DMS114 treated with DMSO at 0.1 percent for 48 hours (cell line): Measurements from ENCODE around the gene ELMO1.

Experiments used
- DNase-seq: peaks from one replicate; lab custom pipeline; 2025; ENCODE audit not compliant: unreplicated experiment; lab: John Stamatoyannopoulos, UW

Gene ELMO1

GRCh38 chr7:36868727-36869411, 579.8 kb downstream of the ELMO1 start:
- DNase-seq, result no peak

DNA sequence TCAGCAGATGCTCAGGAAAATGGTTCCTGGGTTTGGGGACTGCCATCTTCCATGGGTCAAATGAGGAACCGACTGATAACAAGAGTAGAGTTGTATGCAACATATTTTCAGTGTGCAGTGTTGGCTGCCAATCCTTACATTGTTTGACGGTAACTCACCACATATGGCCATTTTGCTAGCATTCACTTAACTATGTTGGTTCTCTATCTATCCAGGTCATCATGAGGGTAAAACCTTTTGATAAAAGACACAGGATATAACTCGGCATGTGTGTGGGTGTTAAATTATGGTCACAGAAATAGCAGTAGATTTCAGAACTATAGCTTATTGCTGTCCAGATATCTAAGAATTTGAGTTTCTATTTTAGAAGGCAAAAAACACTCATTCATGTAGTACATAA, 583.6 kb downstream of the ELMO1 start:
- DNase-seq, result no peak

DNA sequence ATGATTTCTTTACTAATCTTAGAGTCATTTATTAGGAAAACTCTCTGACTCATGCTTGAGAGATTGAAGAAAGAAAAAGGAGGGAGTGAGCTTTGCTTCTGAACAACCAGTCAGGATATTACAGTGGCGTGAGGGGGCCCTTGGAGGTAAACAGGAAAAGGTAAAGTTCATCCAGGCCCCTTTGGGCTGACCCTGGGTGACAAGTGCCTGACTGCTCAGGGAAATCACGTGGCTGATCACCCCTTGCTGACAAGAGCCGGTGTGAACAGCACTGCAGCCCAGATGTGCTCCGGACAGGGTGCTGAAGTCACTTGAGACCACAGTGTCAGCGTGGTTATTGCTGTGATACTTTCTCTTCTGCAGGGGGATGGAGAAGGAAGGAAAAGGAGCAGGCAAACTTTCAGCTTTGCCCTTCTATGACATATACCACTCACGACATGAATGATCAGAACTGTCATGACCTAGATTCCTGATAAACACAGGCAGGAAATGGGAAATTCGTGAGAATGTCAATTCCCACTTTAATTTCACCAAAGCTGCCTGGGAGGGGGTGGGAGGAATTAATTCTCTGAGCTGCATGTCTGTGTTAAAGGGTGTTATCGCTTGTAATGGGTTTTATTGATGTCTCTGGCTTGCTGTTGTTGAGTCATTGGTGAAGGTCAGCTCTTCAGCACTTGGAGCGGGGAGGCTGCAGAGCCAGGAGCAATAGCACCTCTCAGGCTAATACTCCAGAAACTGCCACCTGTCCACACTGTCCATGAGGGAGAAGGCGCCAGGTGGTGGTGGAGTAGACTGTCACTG, 584.6 kb downstream of the ELMO1 start:
- no peak for DNase-seq

GRCh38 chr7:36862771-36863261, 585.8 kb downstream of the ELMO1 start:
- no peak for DNase-seq

- DNase-seq, result no peak
These were observed 587.0 kb downstream of the ELMO1 start for GRCh38 chr7:36861656-36862055.

GRCh38 chr7:36860681-36861080, 588.0 kb downstream of the ELMO1 start:
- DNase-seq, result no peak

- no peak for DNase-seq
These were observed 593.3 kb downstream of the ELMO1 start for GRCh38 chr7:36855330-36855729.

DNA sequence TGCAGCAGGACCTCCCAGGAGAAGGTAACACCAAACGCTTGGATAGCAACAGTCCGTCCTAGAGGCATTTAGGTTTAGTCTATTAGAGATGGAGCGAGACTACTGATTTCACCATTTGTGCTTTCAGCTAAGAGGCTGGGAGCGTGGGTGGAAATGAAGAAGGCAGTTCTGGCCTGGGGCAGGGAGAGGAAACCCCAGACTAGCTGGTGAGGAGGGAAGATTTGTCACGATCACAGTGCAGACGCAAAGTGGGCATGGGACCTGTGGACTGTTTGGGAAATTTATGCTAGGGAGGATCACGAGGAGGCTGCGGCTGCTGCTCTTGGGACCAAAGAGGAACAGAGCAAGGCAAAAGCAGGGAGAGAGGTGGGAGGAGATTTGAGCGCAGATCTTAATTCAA, 594.0 kb downstream of the ELMO1 start:
- DNase-seq, result no peak

DNA sequence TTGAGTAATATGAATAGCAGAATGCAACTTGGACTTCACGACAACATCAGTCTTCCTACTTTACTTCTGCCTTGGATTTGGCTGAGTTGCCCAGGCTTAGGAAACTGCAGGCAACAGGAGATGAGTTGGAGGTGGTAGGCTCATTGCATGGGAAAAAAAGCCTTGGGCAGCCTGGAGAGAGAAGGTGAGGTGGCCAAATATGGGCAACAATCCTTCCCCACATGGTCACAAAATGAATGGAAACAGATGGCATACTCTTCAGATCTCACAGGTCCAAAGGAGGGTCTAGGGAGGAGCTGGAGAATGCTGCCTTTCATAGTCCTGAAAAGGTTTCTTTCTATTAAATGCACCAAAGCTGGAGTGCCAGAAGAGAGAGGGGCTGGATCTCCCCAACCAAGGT, 595.7 kb downstream of the ELMO1 start:
- DNase-seq, result no peak

DNA sequence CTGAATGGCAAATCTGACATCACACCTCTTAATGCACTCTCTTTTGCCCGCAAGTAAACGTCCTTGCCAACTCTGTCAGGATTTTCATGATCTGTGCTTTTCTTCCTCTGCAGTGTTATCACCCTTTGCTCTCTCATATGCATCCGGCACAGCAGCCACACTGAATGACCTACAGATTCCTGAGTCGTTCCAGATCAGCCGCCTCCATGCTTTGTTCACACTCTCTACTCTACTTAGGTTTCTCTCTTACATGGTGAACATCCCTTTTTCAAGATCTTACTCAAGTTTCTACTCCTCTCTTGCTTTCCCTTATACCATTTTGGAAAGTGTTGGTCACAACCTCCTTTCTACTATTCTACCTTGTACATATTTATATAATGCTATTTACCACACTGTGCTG, 596.6 kb downstream of the ELMO1 start:
- DNase-seq, result no peak

DNA sequence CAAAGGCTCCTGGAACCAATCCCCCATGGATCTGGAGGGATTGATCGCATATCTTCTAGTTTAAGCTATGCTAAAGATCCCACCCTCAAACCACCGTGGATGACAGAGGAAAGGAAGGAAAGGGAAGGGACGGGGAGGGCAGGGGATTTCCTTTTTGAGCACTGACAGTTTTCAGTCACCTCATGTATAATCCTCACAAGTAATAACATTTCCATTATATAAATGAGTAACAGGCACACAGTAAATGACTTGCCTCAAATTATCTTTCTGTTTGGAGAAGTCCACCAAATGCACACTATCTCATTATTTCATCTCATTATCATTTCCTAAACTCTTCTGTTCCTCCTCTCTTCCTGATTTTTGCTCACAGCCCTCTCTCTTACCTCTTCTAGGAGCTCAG, 597.3 kb downstream of the ELMO1 start:
- DNase-seq, result no peak

GRCh38 chr7:36847946-36848345, 600.7 kb downstream of the ELMO1 start:
- no peak for DNase-seq

GRCh38 chr7:36844374-36844773, 604.3 kb downstream of the ELMO1 start:
- no peak for DNase-seq

DNA sequence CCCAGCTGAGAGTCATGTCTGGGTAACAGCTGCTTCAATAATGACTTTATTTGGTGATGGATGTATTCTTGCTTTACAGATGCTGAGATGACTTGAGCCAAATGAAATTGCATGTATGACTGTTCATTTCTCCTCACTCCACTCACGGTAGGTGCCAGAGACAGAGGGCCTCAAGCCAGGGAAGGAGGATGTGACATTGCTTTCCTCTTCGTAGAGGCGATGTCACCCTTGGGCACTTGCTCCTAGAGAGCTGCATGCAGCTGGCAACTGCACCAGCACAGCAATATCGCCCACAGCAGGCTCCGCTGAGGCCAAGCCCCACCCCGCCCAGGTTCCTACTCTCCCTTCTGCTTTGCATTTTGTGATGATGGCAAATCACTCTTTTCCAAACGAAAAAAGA, 607.8 kb downstream of the ELMO1 start:
- DNase-seq, result no peak

- no peak for DNase-seq
These were observed 609.9 kb downstream of the ELMO1 start for GRCh38 chr7:36838616-36839225.

DNA sequence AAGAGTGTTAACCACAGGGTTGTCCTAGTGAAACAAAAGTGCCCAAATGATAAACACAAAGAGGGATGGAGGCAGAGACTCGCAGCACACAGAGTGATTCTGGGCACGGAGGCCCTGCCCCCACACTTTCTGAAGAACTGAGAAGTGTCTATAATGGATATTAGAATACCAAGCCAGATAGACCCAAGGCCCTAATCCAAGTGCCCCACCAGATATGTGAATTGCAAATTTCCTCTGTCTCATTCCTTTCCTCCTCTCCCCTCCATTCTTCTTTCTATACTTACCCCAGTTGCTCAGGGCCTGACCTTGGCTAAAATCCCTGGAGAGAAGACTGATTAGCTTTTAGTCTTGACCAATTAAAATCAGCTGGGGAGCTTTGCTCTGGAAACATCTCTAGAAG, 617.6 kb downstream of the ELMO1 start:
- no peak for DNase-seq

GRCh38 chr7:36827726-36828703, 620.6 kb downstream of the ELMO1 start:
- no peak for DNase-seq

DNA sequence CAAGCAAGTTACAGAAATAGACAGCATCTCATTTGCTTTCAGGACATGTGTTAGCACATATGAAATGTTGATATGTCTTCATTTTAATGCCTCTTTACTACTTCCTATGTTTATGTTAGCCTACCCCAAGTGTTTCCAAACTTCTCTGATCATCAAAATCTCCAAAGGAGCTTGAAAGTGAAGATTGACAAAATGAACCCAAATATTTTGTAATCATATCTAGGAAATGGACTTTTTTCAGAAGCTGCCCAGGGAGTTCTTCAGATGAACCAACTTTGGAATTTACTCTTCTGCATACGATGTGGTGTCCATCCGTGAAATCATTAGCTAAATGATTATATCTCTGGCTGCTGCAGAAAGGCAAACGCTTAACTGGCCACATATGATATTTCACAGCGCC, 623.2 kb downstream of the ELMO1 start:
- no peak for DNase-seq

- DNase-seq, result no peak
These were observed 625.3 kb downstream of the ELMO1 start for GRCh38 chr7:36823353-36823752.

GRCh38 chr7:36821617-36822016, 627.0 kb downstream of the ELMO1 start:
- DNase-seq, result no peak
